H9 (cell line): ENCODE results near the gene IDI2. TPM values are rescaled to one million over a fixed set of nuclear protein-coding genes. Genes with fewer than 3 reads are reported as not detected.

ENCODE experiments used
- DNase-seq: peaks from one replicate; pipeline ENCODE4 v3.0.0-alpha.2; 2017
- H2AFZ ChIP-seq: one replicate; pipeline ENCODE4 v1.6.1; 2013; ENCODE audit warnings: mild to moderate bottlenecking, low read length, control low read depth, moderate library complexity
- H2AK5ac ChIP-seq: 2 replicates; pipeline ENCODE4 v1.6.1; 2013; ENCODE audit warnings: low read length, control low read depth, mixed read lengths; ENCODE audit not compliant: insufficient read length
- H2BK120ac ChIP-seq: one replicate; pipeline ENCODE4 v1.6.1; 2013; ENCODE audit warnings: low read depth, mild to moderate bottlenecking, low read length, control low read depth, inconsistent platforms; ENCODE audit not compliant: poor library complexity, severe bottlenecking
- H2BK12ac ChIP-seq: 2 replicates; pipeline ENCODE4 v1.6.1; 2013; ENCODE audit warnings: low read length, control low read depth, mixed read lengths, low read depth; ENCODE audit not compliant: insufficient read length
- H2BK15ac ChIP-seq: 2 replicates; pipeline ENCODE4 v1.6.1; 2013; ENCODE audit warnings: low read depth, low read length, control low read depth
- H2BK20ac ChIP-seq: one replicate; pipeline ENCODE4 v1.6.1; 2013; ENCODE audit warnings: low read depth, mild to moderate bottlenecking, low read length, control low read depth, inconsistent platforms; ENCODE audit not compliant: poor library complexity, severe bottlenecking
- H2BK5ac ChIP-seq: 2 replicates; pipeline ENCODE4 v1.6.1; 2013; ENCODE audit warnings: low read length, control low read depth, mixed read lengths; ENCODE audit not compliant: insufficient read length
- H3K14ac ChIP-seq: 2 replicates; pipeline ENCODE4 v1.6.1; 2013; ENCODE audit warnings: low read length, control low read depth; ENCODE audit not compliant: insufficient read depth
- H3K18ac ChIP-seq: 2 replicates; pipeline ENCODE4 v1.6.1; 2013; ENCODE audit warnings: low read depth, mild to moderate bottlenecking, mixed read lengths, low read length, control low read depth; ENCODE audit not compliant: insufficient read length
- H3K23ac ChIP-seq: 2 replicates; pipeline ENCODE4 v1.6.1; 2013; ENCODE audit warnings: low read length, control low read depth, mixed read lengths, low read depth; ENCODE audit not compliant: insufficient read length
- H3K23me2 ChIP-seq: 2 replicates; pipeline ENCODE4 v1.6.1; 2013; ENCODE audit warnings: low read depth, mild to moderate bottlenecking, mixed read lengths, low read length, control low read depth; ENCODE audit not compliant: insufficient read length, poor library complexity, severe bottlenecking
- H3K27ac ChIP-seq: 2 replicates; pipeline ENCODE4 v1.5.1; 2013; ENCODE audit warnings: low read length, control low read depth, mixed read lengths, low read depth; ENCODE audit not compliant: insufficient read length
- H3K27me3 ChIP-seq: 2 replicates; pipeline ENCODE4 v1.6.1; 2013; ENCODE audit warnings: low read length, control low read depth, inconsistent platforms; ENCODE audit not compliant: insufficient read depth
- H3K4ac ChIP-seq: 2 replicates; pipeline ENCODE4 v1.6.1; 2013; ENCODE audit warnings: low read depth, mild to moderate bottlenecking, control low read depth, inconsistent platforms, low read length, moderate library complexity
- H3K4me1 ChIP-seq: 2 replicates; pipeline ENCODE4 v1.6.1; 2013; ENCODE audit warnings: low read length, control low read depth, inconsistent platforms; ENCODE audit not compliant: insufficient read depth
- H3K4me2 ChIP-seq: 2 replicates; pipeline ENCODE4 v1.6.1; 2013; ENCODE audit warnings: low read length, control low read depth, mixed read lengths; ENCODE audit not compliant: insufficient read length, insufficient read depth
- H3K56ac ChIP-seq: 2 replicates; pipeline ENCODE4 v1.6.1; 2013; ENCODE audit warnings: low read depth, mild to moderate bottlenecking, mixed read lengths, low read length, control low read depth; ENCODE audit not compliant: insufficient read length
- H3K79me1 ChIP-seq: 2 replicates; pipeline ENCODE4 v1.6.1; 2013; ENCODE audit warnings: low read depth, mild to moderate bottlenecking, moderate library complexity, low read length, control low read depth, inconsistent platforms; ENCODE audit not compliant: insufficient read depth, poor library complexity, severe bottlenecking
- H3K79me2 ChIP-seq: 2 replicates; pipeline ENCODE4 v1.6.1; 2013; ENCODE audit warnings: low read length, control low read depth, inconsistent platforms; ENCODE audit not compliant: insufficient read depth
- H3K9ac ChIP-seq: 2 replicates; pipeline ENCODE4 v1.6.1; 2013; ENCODE audit warnings: low read length, control low read depth, mixed read lengths; ENCODE audit not compliant: insufficient read length; ENCODE audit errors: extremely low read depth
- H3K9me3 ChIP-seq: one replicate; pipeline ENCODE4 v1.6.1; 2013; ENCODE audit warnings: low read depth, low read length, inconsistent platforms; ENCODE audit not compliant: control insufficient read depth
- H3T11ph ChIP-seq: one replicate; pipeline ENCODE4 v1.6.1; 2013; ENCODE audit warnings: mild to moderate bottlenecking, low read length, control low read depth, inconsistent platforms
- H4K20me1 ChIP-seq: one replicate; pipeline ENCODE4 v1.6.1; 2013; ENCODE audit not compliant: control insufficient read depth, insufficient read length, insufficient read depth
- H4K5ac ChIP-seq: 2 replicates; pipeline ENCODE4 v1.6.1; 2013; ENCODE audit warnings: low read depth, mild to moderate bottlenecking, mixed read lengths, low read length, control low read depth; ENCODE audit not compliant: insufficient read length
- H4K8ac ChIP-seq: replicated peaks from 2 replicates; pipeline ENCODE4 v1.6.1; 2013; ENCODE audit warnings: low read length, control low read depth, mixed read lengths, low read depth; ENCODE audit not compliant: insufficient read length
- H4K91ac ChIP-seq: 2 replicates; pipeline ENCODE4 v1.6.1; 2013; ENCODE audit warnings: low read depth, mild to moderate bottlenecking, moderate library complexity, mixed read lengths, low read length, control low read depth; ENCODE audit not compliant: insufficient read length
- H3K27ac Mint-ChIP-seq, 3 experiments: 2 replicates in 2 of 3; 3 replicates in 1 of 3; pipeline ENCODE4 v1.8.0; 2020 to 2021; ENCODE audit warnings: mixed read lengths in 3 of 3, mild to moderate bottlenecking in 1 of 3, moderate library complexity in 1 of 3
- H3K27me3 Mint-ChIP-seq: 2 replicates; pipeline ENCODE4 v1.8.0; 2021; ENCODE audit warnings: low read depth, mild to moderate bottlenecking, moderate library complexity, mixed read lengths
- H3K36me3 Mint-ChIP-seq, 3 experiments: 2 replicates in 2 of 3; 3 replicates in 1 of 3; pipeline ENCODE4 v1.8.0; 2020 to 2021; ENCODE audit warnings: low read depth in 3 of 3, mixed read lengths in 3 of 3; ENCODE audit not compliant: insufficient read depth in 1 of 3
- H3K4me1 Mint-ChIP-seq, 2 experiments: 2 replicates each; pipeline ENCODE4 v1.8.0; 2020; ENCODE audit warnings: mixed read lengths in 2 of 2
- H3K4me3 Mint-ChIP-seq, 2 experiments: 2 replicates in 1 of 2; 3 replicates in 1 of 2; pipeline ENCODE4 v1.8.0; 2020 to 2021; ENCODE audit warnings: mild to moderate bottlenecking in 2 of 2, mixed read lengths in 2 of 2, moderate library complexity in 1 of 2
- H3K9me3 Mint-ChIP-seq, 2 experiments: 2 replicates in 1 of 2; 3 replicates in 1 of 2; pipeline ENCODE4 v1.8.0; 2020; ENCODE audit warnings: mild to moderate bottlenecking in 2 of 2, mixed read lengths in 2 of 2, moderate library complexity in 1 of 2
- WGBS: extraction: QIAGEN DNeasy Blood & Tissue Kit; methylation state at CpG from one replicate; pipeline ENCODE4 v1.1.7; 2013; ENCODE audit warnings: missing lambda C conversion rate, low lambda C conversion rate, mixed read lengths; ENCODE audit not compliant: insufficient read length; ENCODE audit errors: extremely low coverage; 5-methylcytosine and 5-hydroxymethylcytosine counted together
- total RNA-seq: library from RNA; stranded (reverse); gene quantifications from 2 replicates; pipeline ENCODE4 v1.2.1, GENCODE V29; 2021
- TF ChIP-seq, protein P1 (sequence below): fragments of 200-600 bp; sonication (generic); conservative IDR thresholded peaks from 3 replicates; pipeline ENCODE4 v1.8.0; 2021; ENCODE audit warnings: antibody characterized with exemption, mild to moderate bottlenecking

IDI2 gene
- total RNA-seq, 1 experiment from 2014 or later: not detected

DNA sequence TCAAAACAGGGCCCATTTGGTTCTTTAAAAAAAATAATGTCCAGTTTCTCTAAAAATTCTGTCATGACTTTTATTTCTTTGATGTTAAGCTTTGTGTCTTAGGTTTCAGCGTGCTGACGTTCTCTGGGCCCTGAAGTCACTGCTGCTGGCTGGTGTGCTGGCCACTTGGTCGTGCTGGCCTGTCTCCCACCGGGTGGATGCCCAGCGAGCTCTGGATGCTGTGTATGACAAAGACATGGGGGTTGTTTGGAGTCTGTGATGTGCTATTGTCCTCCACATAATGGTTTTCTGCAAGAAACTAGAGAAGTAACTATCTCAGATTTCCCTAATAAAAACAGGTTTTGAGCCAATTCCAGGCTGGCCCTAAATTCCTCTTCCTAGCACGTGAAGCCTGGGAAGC is 9.5 kb upstream of the IDI2 start:
- Histone ChIP-seq H4K8ac (no peak overlapping the region), H3K23ac (no peak overlapping the region), H2BK12ac (no peak overlapping the region), H3K9ac (no peak overlapping the region), H3K18ac (no peak overlapping the region), H3K27me3 (no peaks in the 10 kb centered on the region), H3K23me2 (no peaks in the 10 kb centered on the region), H2BK5ac (peak overlapping the region; percentile 46), H3K4ac (no peak overlapping the region), H3K4me2 (no peak overlapping the region), H3K9me3 (no peaks in the 10 kb centered on the region), H2BK20ac (no peak overlapping the region), H4K91ac (no peak overlapping the region), H3T11ph (no peak overlapping the region), H3K79me2 (no peaks in the 10 kb centered on the region), H2AK5ac (no peak overlapping the region), H2AFZ (no peak overlapping the region), H3K79me1 (no peaks in the 10 kb centered on the region), H3K14ac (no peak overlapping the region), H3K56ac (no peak overlapping the region), H2BK15ac (no peak overlapping the region), H3K4me1 (no peaks in the 10 kb centered on the region; the same call in 1 of the 2 replicates), H4K5ac (no peak overlapping the region), H2BK120ac (no peak overlapping the region), H4K20me1 (no peaks in the 10 kb centered on the region), H3K27ac (no peak overlapping the region)
- H3K9me3 Mint-ChIP-seq: no peaks in the 10 kb centered on the region
- no CpG with 5 or more reads among the region's 6 CpGs for WGBS
- H3K4me3 Mint-ChIP-seq: no peak overlapping the region
- H3K4me1 Mint-ChIP-seq: peaks cover 20 to 33% of the 10 kb centered on the region in 2 experiments
- H3K27me3 Mint-ChIP-seq: no peaks in the 10 kb centered on the region
- peaks cover 3% of the 10 kb centered on the region in 3 experiments; a peak in 5 of 7 replicates for H3K36me3 Mint-ChIP-seq
- peak overlapping the region; percentile 23 to 75 (median 57); a peak in 4 of 7 replicates for H3K27ac Mint-ChIP-seq
- DNase-seq: no peak
- TF ChIP-seq, protein P1, sequence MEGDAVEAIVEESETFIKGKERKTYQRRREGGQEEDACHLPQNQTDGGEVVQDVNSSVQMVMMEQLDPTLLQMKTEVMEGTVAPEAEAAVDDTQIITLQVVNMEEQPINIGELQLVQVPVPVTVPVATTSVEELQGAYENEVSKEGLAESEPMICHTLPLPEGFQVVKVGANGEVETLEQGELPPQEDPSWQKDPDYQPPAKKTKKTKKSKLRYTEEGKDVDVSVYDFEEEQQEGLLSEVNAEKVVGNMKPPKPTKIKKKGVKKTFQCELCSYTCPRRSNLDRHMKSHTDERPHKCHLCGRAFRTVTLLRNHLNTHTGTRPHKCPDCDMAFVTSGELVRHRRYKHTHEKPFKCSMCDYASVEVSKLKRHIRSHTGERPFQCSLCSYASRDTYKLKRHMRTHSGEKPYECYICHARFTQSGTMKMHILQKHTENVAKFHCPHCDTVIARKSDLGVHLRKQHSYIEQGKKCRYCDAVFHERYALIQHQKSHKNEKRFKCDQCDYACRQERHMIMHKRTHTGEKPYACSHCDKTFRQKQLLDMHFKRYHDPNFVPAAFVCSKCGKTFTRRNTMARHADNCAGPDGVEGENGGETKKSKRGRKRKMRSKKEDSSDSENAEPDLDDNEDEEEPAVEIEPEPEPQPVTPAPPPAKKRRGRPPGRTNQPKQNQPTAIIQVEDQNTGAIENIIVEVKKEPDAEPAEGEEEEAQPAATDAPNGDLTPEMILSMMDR: no peak
